Testis (tissue), 2 donors: Measurements from ENCODE around the gene RBM4.

Experiments
- CTCF ChIP-seq, 3 experiments: fragments of 450-650 bp in 2 of 3; fragments of 200-600 bp in 1 of 3; sonication (generic) in 1 of 3; IDR thresholded peaks; one replicate each; pipeline ENCODE4 v1.5.1; 2016 to 2019; ENCODE audit warnings: antibody characterized with exemption in 3 of 3, mild to moderate bottlenecking in 2 of 3, moderate library complexity in 1 of 3
- POLR2A ChIP-seq: fragments of 450-650 bp; IDR thresholded peaks from one replicate; pipeline ENCODE4 v1.6.1; 2017; ENCODE audit warnings: antibody characterized with exemption, mild to moderate bottlenecking, moderate library complexity

GRCh38 chr11:66694732-66695207 is 56.3 kb downstream of the RBM4 start:
- TF ChIP-seq POLR2A (no peak), CTCF (IDR thresholded peaks at IDR 0.05) (peak; percentile 89 to 97 (median 90))
